Activated CD4-positive, alpha-beta T cell treated with anti-CD3 and anti-CD28 coated beads, Interleukin-2, amount 50 U/mL, for 4 hours (primary cell): ENCODE results near the gene LTBP1.

Experiments
- DNase-seq, 2 experiments: peaks; one replicate each; pipeline ENCODE4 v3.0.0-alpha.2; 2020

The LTBP1 gene

GRCh38 chr2:33121925-33122324 lies 175.2 kb downstream of the LTBP1 start:
- no peak for DNase-seq

- no peak for DNase-seq
Measured at GRCh38 chr2:33122726-33123125, 176.0 kb downstream of the LTBP1 start.

- DNase-seq = no peak
Measured at GRCh38 chr2:33123216-33123615, 176.5 kb downstream of the LTBP1 start.

- no peak for DNase-seq
Measured at GRCh38 chr2:33126552-33126951, 179.8 kb downstream of the LTBP1 start.

- no peak for DNase-seq
Measured at GRCh38 chr2:33126958-33127357, 180.2 kb downstream of the LTBP1 start.

- no peak for DNase-seq
Measured at GRCh38 chr2:33129263-33130053, 182.7 kb downstream of the LTBP1 start.

- no peak for DNase-seq
Measured at GRCh38 chr2:33130054-33130447, 183.3 kb downstream of the LTBP1 start.

- DNase-seq = no peak
Measured at GRCh38 chr2:33130544-33130943, 183.8 kb downstream of the LTBP1 start.

- no peak for DNase-seq
Measured at GRCh38 chr2:33131111-33131510, 184.4 kb downstream of the LTBP1 start.

GRCh38 chr2:33131749-33132148 lies 185.0 kb downstream of the LTBP1 start:
- DNase-seq = no peak

GRCh38 chr2:33133454-33133952 lies 186.8 kb downstream of the LTBP1 start:
- DNase-seq = no peak

- DNase-seq = no peak
Measured at GRCh38 chr2:33134086-33134771, 187.5 kb downstream of the LTBP1 start.

GRCh38 chr2:33134791-33135560 lies 188.2 kb downstream of the LTBP1 start:
- no peak for DNase-seq

- no peak for DNase-seq
Measured at GRCh38 chr2:33135645-33136044, 188.9 kb downstream of the LTBP1 start.

- no peak for DNase-seq
Measured at GRCh38 chr2:33136056-33136455, 189.3 kb downstream of the LTBP1 start.

GRCh38 chr2:33136566-33136965 lies 189.8 kb downstream of the LTBP1 start:
- no peak for DNase-seq

- no peak for DNase-seq
Measured at GRCh38 chr2:33137331-33137730, 190.6 kb downstream of the LTBP1 start.

- DNase-seq = no peak
Measured at GRCh38 chr2:33139949-33140348, 193.2 kb downstream of the LTBP1 start.

- no peak for DNase-seq
Measured at GRCh38 chr2:33141476-33141875, 194.7 kb downstream of the LTBP1 start.

GRCh38 chr2:33142810-33143209 lies 196.1 kb downstream of the LTBP1 start:
- DNase-seq = no peak

- DNase-seq = no peak
Measured at GRCh38 chr2:33144243-33144642, 197.5 kb downstream of the LTBP1 start.

- no peak for DNase-seq
Measured at GRCh38 chr2:33145459-33145858, 198.7 kb downstream of the LTBP1 start.

- no peak for DNase-seq
Measured at GRCh38 chr2:33146102-33146501, 199.3 kb downstream of the LTBP1 start.

- no peak for DNase-seq
Measured at GRCh38 chr2:33153008-33153407, 206.3 kb downstream of the LTBP1 start.
